ENCODE data around the gene MTX3. TPM values are rescaled to one million over a fixed set of nuclear protein-coding genes. Genes with fewer than 3 reads are reported as not detected.

MTX3 gene
- total RNA-seq, 6 donors from 2014 or later = 3.1 to 17.0 (median 10.6) TPM

- Histone ChIP-seq H3K4me1 (peaks cover 0 to 10% (median 2%) of the 10 kb centered on the region in 4 donors), H3K27me3 (peaks cover 0 to 21% (median 9%) of the 10 kb centered on the region in 4 donors), H3K36me3 (no peaks in the 10 kb centered on the region), H3K4me3 (peak within 1 kb of the TSS in 3 of 4 donors; percentile 18 to 26 (median 23)), H3K27ac (no peak within 1 kb of the TSS), H3K9me3 (no peaks in the 10 kb centered on the region)
- peak in 1 of 2 donors; percentile 84 for DNase-seq
- TF ChIP-seq, protein P1, sequence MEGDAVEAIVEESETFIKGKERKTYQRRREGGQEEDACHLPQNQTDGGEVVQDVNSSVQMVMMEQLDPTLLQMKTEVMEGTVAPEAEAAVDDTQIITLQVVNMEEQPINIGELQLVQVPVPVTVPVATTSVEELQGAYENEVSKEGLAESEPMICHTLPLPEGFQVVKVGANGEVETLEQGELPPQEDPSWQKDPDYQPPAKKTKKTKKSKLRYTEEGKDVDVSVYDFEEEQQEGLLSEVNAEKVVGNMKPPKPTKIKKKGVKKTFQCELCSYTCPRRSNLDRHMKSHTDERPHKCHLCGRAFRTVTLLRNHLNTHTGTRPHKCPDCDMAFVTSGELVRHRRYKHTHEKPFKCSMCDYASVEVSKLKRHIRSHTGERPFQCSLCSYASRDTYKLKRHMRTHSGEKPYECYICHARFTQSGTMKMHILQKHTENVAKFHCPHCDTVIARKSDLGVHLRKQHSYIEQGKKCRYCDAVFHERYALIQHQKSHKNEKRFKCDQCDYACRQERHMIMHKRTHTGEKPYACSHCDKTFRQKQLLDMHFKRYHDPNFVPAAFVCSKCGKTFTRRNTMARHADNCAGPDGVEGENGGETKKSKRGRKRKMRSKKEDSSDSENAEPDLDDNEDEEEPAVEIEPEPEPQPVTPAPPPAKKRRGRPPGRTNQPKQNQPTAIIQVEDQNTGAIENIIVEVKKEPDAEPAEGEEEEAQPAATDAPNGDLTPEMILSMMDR (IDR thresholded peaks at IDR 0.05) = no peak
- TF ChIP-seq POLR2A (IDR thresholded peaks at IDR 0.05) (no peak), POLR2AphosphoS5 (IDR thresholded peaks at IDR 0.05) (no peak), EP300 (IDR thresholded peaks at IDR 0.05) (no peak)
- WGBS, 2 donors = 8 to 10% methylated on average over 19 to 62 of the region's 76 CpGs
- peak in 1 of 2 donors; percentile 76 for ATAC-seq (ENCODE audit: low FRiP score in 2 of 2)
Measured at GRCh38 chr5:80034962-80035821, 44.1 kb upstream of the MTX3 start, which contains the start of gene THBS4. THBS4 (plus strand) TSS chr5:80035348; CDS start chr5:80035538, 190 bp downstream.

DNA sequence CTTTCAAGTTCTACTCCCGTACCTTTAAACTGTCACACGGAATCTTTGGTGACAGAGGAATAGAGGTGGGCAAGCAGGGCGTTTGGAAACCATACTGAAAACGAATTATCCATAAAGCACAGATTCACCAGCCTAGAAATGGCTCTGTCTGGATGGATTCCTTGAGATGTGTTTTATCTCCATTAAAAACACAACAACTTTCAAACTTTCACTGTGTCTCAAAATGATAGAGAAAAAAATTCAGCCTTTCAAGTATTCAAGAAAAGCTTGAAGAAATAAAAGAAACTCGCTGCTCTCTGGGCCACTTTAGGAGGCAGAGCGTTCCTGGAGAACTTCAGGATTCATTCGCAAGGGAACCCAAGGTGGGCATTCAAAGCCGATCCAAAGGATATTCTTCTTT, 43.5 kb upstream of the MTX3 start:
- no peaks in the 10 kb centered on the region for H3K36me3 ChIP-seq
- no peak for ATAC-seq (ENCODE audit: low FRiP score in 2 of 2)
- 32 to 37% methylated on average over 8 of the region's 8 CpGs for WGBS, 2 donors
- TF ChIP-seq POLR2A (IDR thresholded peaks at IDR 0.05) (no peak), EP300 (IDR thresholded peaks at IDR 0.05) (no peak), POLR2AphosphoS5 (IDR thresholded peaks at IDR 0.05) (no peak)
- TF ChIP-seq, protein P1 (IDR thresholded peaks at IDR 0.05) = no peak
- no peaks in the 10 kb centered on the region for H3K9me3 ChIP-seq
- H3K27me3 ChIP-seq = peaks cover 0 to 21% (median 9%) of the 10 kb centered on the region in 4 donors
- DNase-seq = no peak
- H3K27ac ChIP-seq = no peak overlapping the region
- H3K4me3 ChIP-seq = peak overlapping the region in 1 of 4 donors; percentile 18
- peaks cover 0 to 10% (median 2%) of the 10 kb centered on the region in 4 donors for H3K4me1 ChIP-seq

DNA sequence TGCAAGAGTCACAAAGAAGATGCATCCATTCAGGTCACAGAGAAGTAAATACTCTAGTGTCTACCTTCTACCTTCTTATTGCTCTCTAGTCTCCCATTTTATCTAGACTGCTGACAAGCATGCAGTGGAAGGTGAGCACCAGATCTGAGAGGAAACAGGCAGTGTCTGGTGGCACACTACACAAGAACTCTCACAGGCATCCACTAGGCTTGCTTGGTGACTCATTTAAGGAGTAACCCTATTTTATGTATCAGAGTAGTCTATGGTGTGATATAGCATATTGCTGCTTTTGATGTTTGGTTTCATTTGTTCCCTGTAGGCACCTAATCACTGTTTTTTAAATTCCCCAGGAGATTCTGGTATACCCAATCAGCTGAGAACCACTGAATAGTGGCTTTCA, 42.5 kb upstream of the MTX3 start:
- TF ChIP-seq POLR2A (IDR thresholded peaks at IDR 0.05) (no peak), POLR2AphosphoS5 (IDR thresholded peaks at IDR 0.05) (no peak), EP300 (IDR thresholded peaks at IDR 0.05) (no peak)
- TF ChIP-seq, protein P1 (IDR thresholded peaks at IDR 0.05) = no peak
- Histone ChIP-seq H3K9me3 (no peaks in the 10 kb centered on the region), H3K27me3 (peaks cover 0 to 21% (median 9%) of the 10 kb centered on the region in 4 donors), H3K27ac (no peak overlapping the region), H3K36me3 (no peaks in the 10 kb centered on the region), H3K4me3 (no peak overlapping the region), H3K4me1 (peaks cover 0 to 10% (median 2%) of the 10 kb centered on the region in 4 donors)
- ATAC-seq (ENCODE audit: low FRiP score in 2 of 2) = no peak
- DNase-seq = no peak

DNA sequence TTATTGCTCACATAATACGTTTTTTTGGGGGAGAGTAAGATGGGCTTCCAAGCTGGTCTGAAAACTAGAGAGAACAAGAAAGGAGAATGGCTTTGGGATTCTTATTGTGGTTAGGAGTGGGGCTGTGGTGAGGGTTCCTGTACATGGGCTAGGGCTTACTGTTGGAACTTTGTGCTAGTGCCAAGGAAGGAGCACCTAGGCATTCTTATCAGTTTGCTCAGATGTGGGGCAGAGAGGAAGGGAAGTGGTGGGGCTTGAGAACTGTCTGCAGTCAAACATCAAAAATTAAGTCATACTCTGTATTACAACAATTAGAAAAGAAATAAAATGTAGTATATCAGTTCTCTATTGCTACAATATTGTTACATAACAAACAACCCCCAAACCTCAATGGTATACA, 40.0 kb upstream of the MTX3 start:
- H3K4me1 ChIP-seq = peaks cover 0 to 10% (median 2%) of the 10 kb centered on the region in 4 donors
- DNase-seq (no peak), ATAC-seq (ENCODE audit: low FRiP score in 2 of 2) (no peak)
- peaks cover 0 to 20% (median 9%) of the 10 kb centered on the region in 4 donors for H3K27me3 ChIP-seq
- WGBS, 2 donors = 47 to 54% methylated on average over 1 of the region's 1 CpG
- H3K4me3 ChIP-seq = no peak overlapping the region
- TF ChIP-seq POLR2AphosphoS5 (IDR thresholded peaks at IDR 0.05) (no peak), POLR2A (IDR thresholded peaks at IDR 0.05) (no peak), EP300 (IDR thresholded peaks at IDR 0.05) (no peak)
- TF ChIP-seq, protein P1 (IDR thresholded peaks at IDR 0.05) = no peak
- no peaks in the 10 kb centered on the region for H3K9me3 ChIP-seq
- H3K36me3 ChIP-seq = no peaks in the 10 kb centered on the region
- no peak overlapping the region for H3K27ac ChIP-seq

Measured in upper lobe of left lung (tissue), 6 donors.